Measurements from ENCODE around the gene ABO.

DNA sequence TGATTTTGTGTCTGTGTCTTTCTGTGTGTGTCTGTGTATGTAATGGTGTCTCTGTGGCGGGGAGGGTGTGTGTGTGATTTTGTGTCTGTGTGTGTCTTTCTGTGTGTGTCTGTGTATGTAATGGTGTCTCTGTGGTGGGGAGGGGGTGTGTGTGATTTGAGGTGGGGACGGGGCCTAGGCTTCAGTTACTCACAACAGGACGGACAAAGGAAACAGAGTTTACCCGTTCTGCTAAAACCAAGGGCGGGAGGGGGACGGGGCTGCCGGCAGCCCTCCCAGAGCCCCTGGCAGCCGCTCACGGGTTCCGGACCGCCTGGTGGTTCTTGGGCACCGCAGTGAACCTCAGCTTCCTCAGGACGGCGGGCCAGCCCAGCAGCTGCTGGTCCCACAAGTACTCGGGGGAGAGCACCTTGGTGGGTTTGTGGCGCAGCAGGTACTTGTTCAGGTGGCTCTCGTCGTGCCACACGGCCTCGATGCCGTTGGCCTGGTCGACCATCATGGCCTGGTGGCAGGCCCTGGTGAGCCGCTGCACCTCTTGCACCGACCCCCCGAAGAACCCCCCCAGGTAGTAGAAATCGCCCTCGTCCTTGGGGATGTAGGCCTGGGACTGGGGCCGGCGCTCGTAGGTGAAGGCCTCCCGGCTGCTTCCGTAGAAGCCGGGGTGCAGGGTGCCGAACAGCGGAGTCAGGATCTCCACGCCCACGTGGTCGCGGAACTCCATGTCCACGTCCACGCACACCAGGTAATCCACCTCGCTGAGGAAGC is 19.4 kb downstream of the ABO start:
- TF ChIP-seq POLR2AphosphoS5 (IDR thresholded peaks at IDR 0.05) (no peak), CTCF (IDR thresholded peaks at IDR 0.05) (no peak), POLR2A (IDR thresholded peaks at IDR 0.05) (no peak), EP300 (IDR thresholded peaks at IDR 0.05) (no peak)
